ENCODE data around the gene JAZF1. TPM values are rescaled to one million over a fixed set of nuclear protein-coding genes. Genes with fewer than 3 reads are reported as not detected.

JAZF1 gene
- total and polyA plus RNA-seq, 10 of the 15 experiments (the other 5 are each of a cell fraction or from before 2014, with no cell fraction given) = 0.04 to 0.82 (median 0.15) TPM; not detected in 3

- H4K20me1 ChIP-seq (ENCODE audit: control insufficient read depth, insufficient read depth) = no peaks in the 10 kb centered on the region
- no peaks in the 10 kb centered on the region for H3K9me3 ChIP-seq (replicated peaks; ENCODE audit: control insufficient read depth, insufficient read depth, low read length)
- WGBS (ENCODE audit: insufficient coverage, insufficient replicate concordance, low lambda C conversion rate, missing lambda C conversion rate) = 14% methylated on average over 43 of the region's 96 CpGs
- RAD21 ChIA-PET (ENCODE audit: unreplicated experiment) = no interaction called here
- no TSS peak for BruUV-seq (replicated peaks)
- ATAC-seq (peak; percentile 75), DNase-seq (ENCODE audit: low read depth, low spot score) (no peak), FAIRE-seq (no peak)
- no peaks in the 10 kb centered on the region for H3K79me2 ChIP-seq (ENCODE audit: control insufficient read depth, insufficient read depth, low read length)
- no peak overlapping the region for H3K4me3 ChIP-seq
- in situ Hi-C loops (cut with MboI) (no loop called here), intact Hi-C loops (cut with micrococcal nuclease; ENCODE audit: unreplicated experiment) (no loop called here)
- TF ChIP-seq FOXK2 (IDR thresholded peaks at IDR 0.05) (no peak), ZBTB4 (CRISPR knock-in tag; IDR thresholded peaks at IDR 0.05) (no peak), EGR1 (IDR thresholded peaks at IDR 0.05; ENCODE audit: borderline replicate concordance in 1 of 2, low read depth in 2 of 2, low read length in 2 of 2) (0 out of 3 replicates have a peak, but pooled peaks of 1 of the 2 experiments have one; percentile 8), YY1 (IDR thresholded peaks at IDR 0.05; ENCODE audit: low read depth, low read length) (peak; percentile 42; the same call in 1 of the 2 replicates)
- POLR2A ChIA-PET = no interaction called here
- H3K4me2 ChIP-seq (ENCODE audit: control insufficient read depth, insufficient read depth) = peak overlapping the region; percentile 22
- H3K36me3 ChIP-seq (ENCODE audit: control insufficient read depth in 2 of 2, insufficient read depth in 2 of 2, low read length in 1 of 2) = no peaks in the 10 kb centered on the region
- H3K27me3 ChIP-seq (replicated peaks in 1 of 2; ENCODE audit: control insufficient read depth in 2 of 2, insufficient read depth in 2 of 2, low read length in 1 of 2) = peaks cover 2 to 4% of the 10 kb centered on the region in 2 experiments; a peak in 3 of 4 replicates
- SMC1A ChIA-PET (ENCODE audit: uncharacterized antibody, unreplicated experiment) = no interaction called here
- no peak overlapping the region for H2AFZ ChIP-seq (ENCODE audit: control insufficient read depth, low read depth, low read length)
- H3K4me1 ChIP-seq (ENCODE audit: control insufficient read depth, insufficient read depth, low read length) = peaks cover 5% of the 10 kb centered on the region; the same call in 1 of the 2 replicates
- no peak overlapping the region for H3K27ac ChIP-seq (ENCODE audit: control insufficient read depth, insufficient read depth)
- H3K9ac ChIP-seq (ENCODE audit: control insufficient read depth, insufficient read depth, low read length) = no peak overlapping the region
- CTCF ChIA-PET = no interaction called here
Measured at GRCh38 chr7:28179120-28180030, 1.2 kb downstream of the JAZF1 start.
